Measurements from ENCODE around the gene FOXE1. TPM values are rescaled to one million over a fixed set of nuclear protein-coding genes. Genes with fewer than 3 reads are reported as not detected.

The FOXE1 gene
- polyA plus RNA-seq, 1 of the 3 experiments (the other 2 are of a cell fraction) = 0.03 TPM

- Histone ChIP-seq H3K36me3 (replicated peaks in 1 of 2; ENCODE audit: control insufficient read depth in 1 of 2, insufficient read depth in 2 of 2, low read length in 1 of 2) (no peaks in the 10 kb centered on the region), H3K9me2 (no peaks in the 10 kb centered on the region), H3K9me3 (peaks cover 9% of the 10 kb centered on the region), H3K4me1 (ENCODE audit: control insufficient read depth in 1 of 2, insufficient read depth in 2 of 2, low read depth in 1 of 2, low read length in 1 of 2) (no peaks in the 10 kb centered on the region), H3K4me3 (ENCODE audit: low read depth in 2 of 2, low read length in 1 of 2) (no peak overlapping the region), H3K79me2 (ENCODE audit: insufficient read depth) (no peaks in the 10 kb centered on the region), H3K9ac (no peak overlapping the region), H3K4me2 (no peak overlapping the region), H2AFZ (ENCODE audit: low read depth) (no peak overlapping the region), H3K27ac (ENCODE audit: low read depth in 2 of 2, low read length in 1 of 2) (no peak overlapping the region), H4K20me1 (ENCODE audit: insufficient read depth) (no peaks in the 10 kb centered on the region), H3F3A (replicated peaks; ENCODE audit: insufficient read depth) (no peaks in the 10 kb centered on the region), H3K27me3 (ENCODE audit: insufficient read depth) (peaks cover 11% of the 10 kb centered on the region)
- no peak for DNase-seq
- no peak for TF ChIP-seq GABPA (IDR thresholded peaks at IDR 0.05; ENCODE audit: low read depth)
- ChIA-PET CTCF (interaction anchor here (1.8 to 4.7 kb wide), 2 partner anchors 12 to 35 kb away, joined by 5 to 19 read pairs; no protein-coding TSS in a partner anchor), POLR2A (no interaction called here)
- WGBS (ENCODE audit: low lambda C conversion rate) = 92% methylated on average over 1 of the region's 1 CpG
These were observed 13.3 kb downstream of the FOXE1 start for GRCh38 chr9:97866300-97866699.

DNA sequence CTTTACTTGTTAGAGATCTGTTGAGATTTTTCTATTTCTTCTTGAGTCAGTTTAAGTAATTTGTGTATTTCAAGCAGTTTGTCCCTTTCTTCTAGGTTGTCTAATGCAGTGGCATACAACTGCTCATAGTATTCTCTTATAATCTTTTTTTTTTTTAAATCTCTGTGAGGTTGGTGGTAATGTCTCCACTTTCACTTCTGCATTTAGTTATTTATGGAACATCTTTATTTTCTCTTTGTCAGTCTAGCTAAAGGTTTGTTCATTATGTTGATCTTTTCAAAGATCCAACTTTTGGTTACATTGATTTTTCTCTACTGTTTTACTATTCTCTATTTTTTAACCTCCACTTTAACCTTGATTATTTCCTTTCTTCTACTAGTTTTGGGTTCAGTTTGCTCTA is 13.8 kb downstream of the FOXE1 start:
- no peak for DNase-seq
- H3K4me2 ChIP-seq = no peak overlapping the region
- ChIA-PET CTCF (interaction anchor here (4.7 kb wide), 1 partner anchor 34 kb away, joined by 19 read pairs; no protein-coding TSS in a partner anchor), POLR2A (no interaction called here)
- no peaks in the 10 kb centered on the region for H3K36me3 ChIP-seq (replicated peaks in 1 of 2; ENCODE audit: control insufficient read depth in 1 of 2, insufficient read depth in 2 of 2, low read length in 1 of 2)
- no peaks in the 10 kb centered on the region for H3K9me2 ChIP-seq
- no peaks in the 10 kb centered on the region for H3K79me2 ChIP-seq (ENCODE audit: insufficient read depth)
- no peaks in the 10 kb centered on the region for H4K20me1 ChIP-seq (ENCODE audit: insufficient read depth)
- H3K9ac ChIP-seq = no peak overlapping the region
- peaks cover 5% of the 10 kb centered on the region; the same call in 1 of the 2 replicates for H3K27me3 ChIP-seq (ENCODE audit: insufficient read depth)
- H3F3A ChIP-seq (replicated peaks; ENCODE audit: insufficient read depth) = no peaks in the 10 kb centered on the region
- H3K27ac ChIP-seq (ENCODE audit: low read depth in 2 of 2, low read length in 1 of 2) = no peak overlapping the region
- TF ChIP-seq, protein P1, sequence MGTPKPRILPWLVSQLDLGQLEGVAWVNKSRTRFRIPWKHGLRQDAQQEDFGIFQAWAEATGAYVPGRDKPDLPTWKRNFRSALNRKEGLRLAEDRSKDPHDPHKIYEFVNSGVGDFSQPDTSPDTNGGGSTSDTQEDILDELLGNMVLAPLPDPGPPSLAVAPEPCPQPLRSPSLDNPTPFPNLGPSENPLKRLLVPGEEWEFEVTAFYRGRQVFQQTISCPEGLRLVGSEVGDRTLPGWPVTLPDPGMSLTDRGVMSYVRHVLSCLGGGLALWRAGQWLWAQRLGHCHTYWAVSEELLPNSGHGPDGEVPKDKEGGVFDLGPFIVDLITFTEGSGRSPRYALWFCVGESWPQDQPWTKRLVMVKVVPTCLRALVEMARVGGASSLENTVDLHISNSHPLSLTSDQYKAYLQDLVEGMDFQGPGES (IDR thresholded peaks at IDR 0.05; ENCODE audit: low read depth, low read length) = no peak
- TF ChIP-seq FOXM1 (IDR thresholded peaks at IDR 0.05; ENCODE audit: low read depth) = no peak
- TF ChIP-seq REST (IDR thresholded peaks at IDR 0.05; ENCODE audit: low read depth, low read length) = no peak
- no peak for TF ChIP-seq GATA2 (CRISPR knock-in tag; IDR thresholded peaks at IDR 0.05)
- TF ChIP-seq MEF2A (IDR thresholded peaks at IDR 0.05; ENCODE audit: borderline replicate concordance, low read depth) = no peak
- no peak for TF ChIP-seq NRF1 (IDR thresholded peaks at IDR 0.05; ENCODE audit: low read depth, low read length)
- TF ChIP-seq RFX5 (IDR thresholded peaks at IDR 0.05; ENCODE audit: low read length) = no peak
- TF ChIP-seq TCF12 (IDR thresholded peaks at IDR 0.05) = no peak
- no peak for TF ChIP-seq EP300 (IDR thresholded peaks at IDR 0.05; ENCODE audit: borderline replicate concordance in 1 of 2, low read depth in 1 of 2, low read length in 1 of 2)
- no peak for TF ChIP-seq RXRA (IDR thresholded peaks at IDR 0.05; ENCODE audit: borderline replicate concordance, low read depth)
- no peak for TF ChIP-seq YY1 (IDR thresholded peaks at IDR 0.05; ENCODE audit: low read depth)
- TF ChIP-seq MXI1 (IDR thresholded peaks at IDR 0.05; ENCODE audit: low read depth, low read length) = no peak
- TF ChIP-seq EZH2phosphoT487 (IDR thresholded peaks at IDR 0.05; ENCODE audit: borderline replicate concordance, low read depth) = no peak
- TF ChIP-seq, protein P2, sequence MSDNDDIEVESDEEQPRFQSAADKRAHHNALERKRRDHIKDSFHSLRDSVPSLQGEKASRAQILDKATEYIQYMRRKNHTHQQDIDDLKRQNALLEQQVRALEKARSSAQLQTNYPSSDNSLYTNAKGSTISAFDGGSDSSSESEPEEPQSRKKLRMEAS (IDR thresholded peaks at IDR 0.05; ENCODE audit: low read depth) = no peak
- TF ChIP-seq, protein P3, sequence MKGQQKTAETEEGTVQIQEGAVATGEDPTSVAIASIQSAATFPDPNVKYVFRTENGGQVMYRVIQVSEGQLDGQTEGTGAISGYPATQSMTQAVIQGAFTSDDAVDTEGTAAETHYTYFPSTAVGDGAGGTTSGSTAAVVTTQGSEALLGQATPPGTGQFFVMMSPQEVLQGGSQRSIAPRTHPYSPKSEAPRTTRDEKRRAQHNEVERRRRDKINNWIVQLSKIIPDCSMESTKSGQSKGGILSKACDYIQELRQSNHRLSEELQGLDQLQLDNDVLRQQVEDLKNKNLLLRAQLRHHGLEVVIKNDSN (IDR thresholded peaks at IDR 0.05; ENCODE audit: borderline replicate concordance, low read depth) = no peak
- TF ChIP-seq POLR2AphosphoS5 (IDR thresholded peaks at IDR 0.05; ENCODE audit: low read depth, low read length) = no peak
- H2AFZ ChIP-seq (ENCODE audit: low read depth) = no peak overlapping the region
- no peak overlapping the region for H3K4me3 ChIP-seq (ENCODE audit: low read depth in 2 of 2, low read length in 1 of 2)
- peaks cover 9% of the 10 kb centered on the region for H3K9me3 ChIP-seq
- H3K4me1 ChIP-seq (ENCODE audit: control insufficient read depth in 1 of 2, insufficient read depth in 2 of 2, low read depth in 1 of 2, low read length in 1 of 2) = no peaks in the 10 kb centered on the region

All from SK-N-SH (cell line).